GM19023 (cell line): ENCODE measurements around the gene PAFAH1B1.
A peak's percentile ranks its signal among the peaks of the same experiment; 100 is the strongest.
"Not testable (repeated sequence)": the region's sequence is repeated elsewhere in the genome, so short reads cannot be mapped to it uniquely, and the experiment has no call there.

Source experiments
- ATAC-seq: cut with Tn5 transposase; IDR thresholded peaks from one replicate; pipeline ENCODE4 v1.9.1; 2021; ENCODE audit warnings: mild to moderate bottlenecking, moderate library complexity; ENCODE audit not compliant: unreplicated experiment

The PAFAH1B1 gene

DNA sequence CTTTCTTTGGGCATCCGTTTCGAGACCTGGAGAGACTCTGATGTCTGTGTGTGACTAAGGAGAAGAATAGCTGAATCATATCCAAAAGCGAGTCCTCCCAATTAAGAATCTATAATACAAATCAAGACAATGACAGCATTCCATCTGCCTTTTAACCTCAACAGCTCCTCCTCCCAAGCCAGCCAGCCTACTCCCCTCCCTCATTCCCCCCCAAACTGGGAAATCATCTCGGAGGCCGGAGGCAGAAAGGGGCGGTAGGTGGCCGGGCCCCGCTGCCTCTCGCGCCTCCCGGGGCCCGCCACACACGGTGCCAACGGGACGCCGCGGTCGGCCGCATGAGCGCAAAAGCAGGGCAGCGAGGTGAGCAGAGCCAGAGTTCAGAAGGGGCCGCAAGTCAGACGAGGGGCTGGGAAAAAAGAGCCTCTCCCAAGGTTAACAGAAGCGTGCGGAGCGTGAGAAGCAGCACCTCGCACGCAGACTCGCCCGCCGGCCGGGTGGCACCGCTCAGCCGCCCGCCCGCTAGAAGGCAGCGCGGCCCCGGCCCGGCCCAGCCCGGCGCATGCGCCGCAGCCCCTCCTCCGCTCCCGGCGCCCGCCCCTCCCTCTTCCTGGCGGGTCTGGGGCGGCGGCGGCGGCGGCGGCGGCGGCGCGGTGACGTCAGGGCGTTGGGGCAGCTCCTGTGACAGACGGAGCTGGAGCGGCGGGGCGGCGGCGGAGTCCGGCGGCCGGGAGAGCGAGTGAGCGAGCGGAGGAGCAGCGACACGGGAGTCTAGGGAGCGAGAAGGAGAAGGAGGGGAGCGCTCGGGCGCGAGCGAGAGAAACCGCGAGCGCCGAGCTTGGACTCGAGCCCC lies at the start of gene PAFAH1B1:
Gene PAFAH1B1 (plus strand): TSS at position 684 of the 850 bp plus-strand sequence. CDS start 44,635 bp downstream, outside the sequence.
- ATAC-seq: peak; percentile 81

DNA sequence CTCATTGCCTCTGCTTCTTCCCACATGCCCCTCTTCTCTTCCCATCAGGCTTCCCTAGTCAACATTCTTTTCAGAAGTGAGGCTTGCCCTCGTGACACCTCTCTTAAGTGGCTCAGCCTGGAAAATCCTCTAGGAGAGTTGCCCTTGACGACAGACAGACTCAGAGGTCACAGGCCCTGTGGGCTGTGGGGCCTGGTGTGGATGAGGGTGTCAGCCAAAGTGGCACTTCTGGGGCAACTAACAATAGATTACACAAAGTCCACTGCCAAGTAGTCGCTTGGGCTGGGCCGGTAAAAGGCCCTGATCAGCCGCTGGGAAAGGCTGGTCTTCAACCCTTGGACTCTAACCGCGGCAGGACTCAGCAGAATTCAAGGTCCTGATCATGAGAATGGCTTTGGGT lies 48.1 kb upstream of the PAFAH1B1 start:
- ATAC-seq: no peak

DNA sequence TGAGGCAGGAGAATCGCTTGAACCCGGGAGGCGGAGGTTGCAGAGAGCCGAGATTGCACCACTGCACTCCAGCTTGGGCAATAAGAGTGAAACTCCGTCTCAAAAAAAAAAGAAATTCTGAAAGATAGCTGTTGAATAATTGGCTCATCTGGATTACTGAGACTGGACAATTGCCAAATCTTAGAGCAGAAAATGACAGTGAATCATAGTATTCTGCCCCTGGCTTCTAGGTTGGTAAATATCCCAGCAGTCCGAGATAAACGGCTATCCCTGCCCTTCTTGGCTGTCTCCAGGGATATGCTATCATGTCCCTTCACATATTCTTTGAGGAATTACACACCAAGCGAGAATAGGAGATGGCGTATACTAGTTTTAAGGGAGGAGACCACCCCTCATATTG lies 46.3 kb upstream of the PAFAH1B1 start:
- no peak for ATAC-seq

DNA sequence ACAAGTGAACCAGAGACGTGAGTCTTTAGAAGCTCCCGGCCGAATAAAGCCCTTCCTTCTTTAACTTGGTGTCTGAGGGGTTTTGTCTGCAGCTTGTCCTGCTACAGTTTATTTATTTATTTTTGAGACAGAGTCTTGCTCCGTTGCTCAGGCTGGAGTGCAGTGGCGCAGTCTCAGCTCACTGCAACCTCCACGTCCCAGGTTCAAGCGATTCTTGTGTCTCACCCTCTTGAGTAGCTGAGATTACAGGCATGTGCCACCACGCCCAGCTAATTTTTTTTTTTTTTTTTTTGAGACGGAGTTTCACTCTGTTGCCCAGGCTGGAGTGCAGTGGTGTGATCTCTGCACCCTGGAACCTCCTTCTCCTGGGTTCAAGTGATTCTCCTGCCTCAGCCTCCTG lies 45.4 kb upstream of the PAFAH1B1 start:
- not testable (repeated sequence) for ATAC-seq

DNA sequence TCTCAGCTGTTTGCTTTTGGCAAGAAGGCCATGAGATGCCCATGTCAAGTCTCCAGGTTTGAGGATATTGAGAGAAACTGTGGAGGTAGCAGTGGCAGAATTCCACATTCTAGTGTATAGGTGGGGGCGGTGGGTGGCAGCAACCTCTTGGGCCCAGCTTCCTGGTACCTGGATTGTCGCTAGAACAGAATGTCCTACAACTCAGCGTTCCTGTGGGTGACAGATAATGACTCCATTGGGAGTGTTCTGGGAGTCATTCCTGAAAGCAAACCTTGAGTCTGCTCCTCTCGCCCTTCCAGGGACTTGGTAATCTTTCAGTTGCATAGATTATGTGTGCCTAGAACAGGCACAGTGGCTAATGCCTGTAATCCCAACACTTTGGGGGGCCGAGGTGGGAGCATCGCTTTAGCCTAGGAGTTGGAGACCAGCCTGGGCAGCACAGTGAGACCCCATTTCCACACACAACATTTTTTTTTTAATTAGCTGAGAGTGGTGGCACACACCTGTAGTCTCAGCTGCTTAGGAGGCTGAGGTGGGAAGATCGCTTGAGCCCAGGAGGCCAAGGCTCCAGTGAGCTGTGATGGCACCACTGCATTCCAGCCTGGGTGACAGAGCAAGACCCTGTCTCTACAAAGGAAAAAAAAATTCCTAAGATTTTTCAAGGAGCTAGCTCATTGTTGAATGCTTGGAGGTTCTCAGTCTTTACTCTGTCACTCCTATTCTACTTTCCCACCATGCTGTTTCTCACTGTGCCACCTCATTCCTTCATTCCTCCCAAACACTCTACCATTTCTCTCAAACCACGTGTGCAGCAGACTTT lies 43.9 kb upstream of the PAFAH1B1 start:
- ATAC-seq: no peak

DNA sequence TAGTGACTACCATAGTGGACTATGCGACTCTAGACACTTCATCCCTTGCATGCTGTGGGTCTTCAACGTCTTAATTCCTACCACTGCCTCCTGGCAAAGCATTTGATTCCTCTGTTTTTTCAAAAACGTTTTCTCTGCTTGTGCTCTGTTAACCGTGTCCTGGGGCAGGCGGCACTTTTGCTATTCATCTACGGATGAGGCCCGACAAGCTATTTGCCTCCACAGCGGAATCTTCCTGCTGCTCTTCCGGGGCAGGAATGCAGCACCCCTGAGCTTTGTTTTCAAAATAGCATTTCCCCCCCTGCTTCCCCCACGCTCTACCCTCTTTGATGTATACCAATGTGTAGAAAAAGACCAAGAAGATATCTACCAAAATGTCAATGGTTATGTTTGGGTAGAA lies 42.0 kb upstream of the PAFAH1B1 start:
- ATAC-seq: no peak

DNA sequence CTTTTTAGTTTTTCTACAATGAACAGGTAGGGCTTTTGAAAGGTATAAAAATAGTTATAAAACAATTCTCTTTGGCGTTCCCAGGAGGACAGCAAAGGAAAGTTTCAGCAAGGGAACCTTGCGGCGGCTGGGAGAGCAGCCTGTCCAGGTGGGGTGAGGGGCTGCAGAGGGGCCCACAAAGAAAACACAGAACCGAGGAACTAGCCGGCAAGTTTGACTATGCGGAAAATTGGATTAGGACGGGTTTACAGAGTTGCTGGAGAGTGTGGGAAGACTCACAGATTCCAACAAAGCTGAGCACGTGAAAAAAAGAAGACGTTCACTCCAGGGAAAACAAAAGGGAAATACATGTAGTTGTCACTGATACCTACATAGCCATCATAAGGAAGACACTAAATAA lies 41.5 kb upstream of the PAFAH1B1 start:
- ATAC-seq: no peak

DNA sequence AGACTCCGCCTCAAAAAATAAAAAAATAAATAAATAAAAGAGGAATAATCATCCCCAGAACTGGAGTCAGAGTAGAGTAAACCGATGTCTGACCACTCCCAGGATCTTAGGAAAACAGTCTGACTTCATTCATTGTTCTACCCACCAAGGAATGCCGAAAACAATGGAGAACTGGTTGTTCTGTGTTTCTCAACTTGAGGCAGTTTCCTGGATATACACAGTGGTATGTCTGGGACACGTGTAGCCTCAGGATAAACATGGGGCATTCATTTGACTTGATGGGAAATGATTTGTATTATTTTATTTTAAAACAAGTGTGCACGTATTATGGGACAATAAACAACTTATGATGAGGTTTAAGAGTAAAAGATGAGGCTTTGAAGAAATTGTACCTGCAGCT lies 32.8 kb upstream of the PAFAH1B1 start:
- ATAC-seq: no peak

DNA sequence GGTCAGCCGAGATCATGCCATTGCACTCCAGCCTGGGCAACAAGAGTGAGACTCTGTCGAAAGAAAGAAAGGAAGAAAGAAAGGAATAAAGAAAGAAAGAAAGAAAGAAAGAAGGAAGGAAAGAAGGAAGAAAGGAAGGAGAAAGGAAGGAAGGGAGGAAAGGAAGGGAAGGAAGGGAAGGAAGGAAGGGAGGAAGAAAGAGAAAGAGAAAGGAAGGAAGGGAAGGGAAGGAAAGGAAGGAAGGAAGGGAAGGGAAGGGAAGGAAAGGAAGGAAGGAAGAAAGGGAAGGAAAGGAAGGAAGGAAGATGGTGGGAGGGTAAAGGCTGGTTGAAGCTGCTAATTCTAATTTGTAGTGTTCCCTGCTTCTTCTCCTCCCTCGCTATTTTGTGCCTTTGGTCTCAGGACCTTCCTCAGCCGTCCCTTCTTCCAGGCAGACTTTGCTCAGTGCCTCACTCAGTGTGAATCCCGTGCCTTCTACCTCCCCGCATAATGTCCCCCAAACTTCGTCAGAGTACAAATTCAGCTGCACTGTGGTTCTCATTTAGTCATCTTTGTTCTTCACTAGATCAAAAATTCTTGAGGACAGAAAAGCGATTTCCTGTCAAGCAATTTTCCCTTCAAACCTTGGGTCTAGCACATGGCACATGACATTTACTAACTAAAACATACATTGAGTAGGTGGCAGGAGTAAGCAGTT lies 31.1 kb upstream of the PAFAH1B1 start:
- ATAC-seq: no peak

DNA sequence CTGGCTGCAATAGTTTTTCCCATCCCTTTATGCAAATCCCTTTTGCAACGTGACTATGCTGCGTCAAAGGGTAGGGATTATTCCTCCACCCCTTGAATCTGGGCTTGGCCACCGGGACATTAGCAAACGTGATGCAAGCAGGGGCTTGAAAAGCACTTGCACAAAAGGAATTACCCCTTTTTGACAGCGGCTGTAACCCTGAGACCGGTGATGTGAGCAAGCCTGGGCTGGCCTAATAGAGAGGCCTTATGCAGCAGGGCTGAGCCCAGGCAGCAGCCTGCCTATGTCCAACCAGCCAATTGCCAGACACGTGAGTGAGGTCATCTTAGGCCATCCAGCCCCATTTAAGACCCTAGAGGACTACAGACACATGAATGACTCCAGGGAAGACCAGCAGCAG lies 30.4 kb upstream of the PAFAH1B1 start:
- no peak for ATAC-seq

DNA sequence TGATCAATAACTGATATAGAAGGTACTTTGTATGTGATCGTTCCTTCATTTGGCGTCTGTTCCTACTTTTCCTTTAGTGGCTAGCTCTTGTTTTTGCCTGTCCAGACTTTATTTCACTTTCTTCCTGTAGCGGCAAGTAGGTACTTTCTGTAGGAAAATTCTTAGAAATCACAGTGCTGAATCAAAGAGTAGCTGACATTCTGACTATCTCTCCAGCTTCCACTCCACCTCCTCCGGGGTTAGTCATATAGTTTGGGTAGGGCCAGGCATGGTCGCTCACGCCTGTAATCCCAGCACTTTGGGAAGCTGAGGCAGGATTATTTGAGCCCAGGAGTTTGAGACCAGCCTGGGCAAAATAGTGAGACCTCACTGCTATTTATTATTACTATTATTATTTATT lies 29.9 kb upstream of the PAFAH1B1 start:
- ATAC-seq: no peak

DNA sequence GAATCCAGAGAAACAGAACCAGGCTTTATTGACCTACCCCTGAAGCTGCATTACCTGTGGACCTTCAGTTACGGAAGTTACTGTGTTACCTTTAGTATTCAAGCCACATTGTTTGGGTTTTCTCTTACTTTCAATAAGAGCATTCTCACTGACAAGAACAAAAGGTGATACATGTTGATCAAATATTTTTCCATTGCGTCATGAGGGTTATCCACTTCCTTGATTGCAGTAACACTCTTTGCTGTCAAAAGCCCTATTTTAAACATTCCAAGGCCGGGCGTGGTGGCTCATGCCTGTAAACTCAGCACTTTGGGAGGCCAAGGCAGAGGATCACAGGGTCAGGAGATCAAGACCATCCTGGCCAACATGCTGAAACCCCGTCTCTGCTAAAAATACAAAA lies 28.6 kb upstream of the PAFAH1B1 start:
- ATAC-seq: no peak

DNA sequence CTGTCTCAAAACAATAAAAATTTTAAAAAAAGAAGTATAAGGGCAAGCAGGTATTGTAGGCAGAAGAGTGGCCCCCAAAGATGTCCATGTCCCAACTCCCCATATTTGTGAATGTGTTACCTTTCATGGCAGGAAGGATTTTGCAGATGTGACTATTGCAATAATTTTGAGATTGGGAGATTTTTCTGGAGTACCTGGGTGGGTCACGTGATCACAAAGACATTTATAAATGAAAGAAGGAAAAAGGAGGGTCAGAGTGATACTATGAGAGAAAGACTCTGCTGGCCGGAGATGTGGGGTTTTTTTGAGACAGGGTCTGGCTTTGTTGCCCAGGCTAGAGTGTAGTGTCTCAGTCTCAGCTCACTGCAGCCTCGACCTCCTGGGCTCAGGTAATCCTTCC lies 27.4 kb upstream of the PAFAH1B1 start:
- no peak for ATAC-seq

DNA sequence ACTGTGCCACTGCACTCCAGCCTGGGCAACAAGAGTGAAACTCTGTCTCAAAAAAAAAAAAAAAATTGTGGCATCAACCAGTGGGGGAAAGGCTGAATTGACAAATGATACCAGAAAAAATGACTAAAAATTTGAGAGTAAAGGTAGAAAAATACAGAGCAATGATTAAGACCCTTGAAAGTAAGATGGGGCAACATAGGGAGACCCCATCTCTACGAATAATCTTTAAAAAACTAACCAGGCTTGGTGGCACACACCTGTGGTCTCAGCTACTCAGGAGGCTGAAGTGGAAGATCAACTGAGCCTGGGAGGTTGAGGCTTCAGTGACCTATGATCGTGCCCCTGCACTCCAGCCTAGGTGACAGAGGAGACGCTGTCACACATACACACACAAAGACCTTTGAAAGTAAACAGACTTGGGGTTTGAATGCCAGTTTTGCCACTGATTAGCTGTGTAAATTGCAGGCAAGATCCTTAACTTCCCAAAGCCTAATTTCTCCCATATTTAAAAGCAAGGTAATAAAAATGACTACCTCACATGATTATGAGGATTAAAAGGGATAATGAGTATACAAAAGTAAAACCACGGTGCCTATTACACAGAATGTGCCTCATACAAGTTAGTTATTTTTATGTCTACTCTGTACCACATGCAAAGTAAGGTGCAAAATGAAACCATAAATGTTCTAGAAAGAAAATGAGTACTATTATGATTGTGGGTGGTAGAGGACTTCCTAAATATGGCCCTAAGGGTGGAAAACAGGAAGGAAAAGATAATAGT lies 21.7 kb upstream of the PAFAH1B1 start:
- peak; percentile 73 for ATAC-seq

DNA sequence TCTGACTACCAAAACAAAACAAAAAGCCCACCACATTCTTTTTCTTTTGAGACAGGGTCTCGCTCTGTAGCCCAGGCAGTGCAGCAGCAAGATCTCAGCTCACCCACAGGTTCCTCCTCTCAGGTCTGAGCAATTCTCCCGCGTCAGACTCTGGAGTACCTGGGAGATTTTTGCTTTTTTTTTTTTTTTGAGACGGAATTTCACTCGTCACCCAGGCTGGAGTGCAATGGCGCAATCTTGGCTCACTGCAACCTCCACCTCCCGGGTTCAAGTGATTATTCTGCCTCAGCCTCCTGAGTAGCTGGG lies 21.2 kb upstream of the PAFAH1B1 start:
- not testable (repeated sequence) for ATAC-seq

DNA sequence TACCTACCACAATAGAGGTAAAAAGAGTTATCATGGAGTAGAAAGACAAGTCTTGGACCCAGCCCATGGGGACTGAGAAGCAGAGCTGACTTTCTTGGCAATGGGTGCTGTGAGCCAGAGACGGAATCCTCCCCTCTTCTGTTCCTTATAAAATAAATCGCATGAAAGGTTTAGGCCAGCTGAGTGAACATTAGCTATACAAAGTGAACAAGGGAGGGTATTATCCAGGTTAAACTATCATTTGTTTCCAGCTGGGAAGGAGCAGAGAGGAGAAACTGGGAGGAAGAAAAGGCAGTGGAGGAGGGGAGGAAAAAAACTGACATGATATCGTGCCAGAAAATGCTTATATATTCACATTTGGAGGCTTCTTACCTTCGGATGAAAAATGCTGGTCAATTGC lies 13.3 kb upstream of the PAFAH1B1 start:
- no peak for ATAC-seq

DNA sequence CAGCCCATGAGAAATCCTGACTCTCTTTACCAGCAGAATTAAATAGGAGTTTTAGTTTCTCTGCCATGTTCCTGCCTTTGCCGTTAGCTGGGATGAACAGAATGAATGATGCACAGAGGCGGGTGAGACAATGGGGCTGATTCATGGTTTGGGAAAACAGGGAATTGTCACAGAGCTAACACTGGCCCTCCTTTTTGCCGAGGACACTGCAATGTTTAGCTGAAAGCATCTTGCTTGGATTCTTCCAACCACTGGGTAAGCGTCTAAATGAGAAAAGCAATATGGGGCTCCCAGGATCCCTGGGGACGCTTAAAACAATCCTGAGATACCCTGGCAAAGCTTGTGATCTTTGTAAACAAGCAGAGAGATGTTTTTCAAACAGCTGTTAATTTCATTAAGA lies 12.8 kb upstream of the PAFAH1B1 start:
- ATAC-seq: no peak

DNA sequence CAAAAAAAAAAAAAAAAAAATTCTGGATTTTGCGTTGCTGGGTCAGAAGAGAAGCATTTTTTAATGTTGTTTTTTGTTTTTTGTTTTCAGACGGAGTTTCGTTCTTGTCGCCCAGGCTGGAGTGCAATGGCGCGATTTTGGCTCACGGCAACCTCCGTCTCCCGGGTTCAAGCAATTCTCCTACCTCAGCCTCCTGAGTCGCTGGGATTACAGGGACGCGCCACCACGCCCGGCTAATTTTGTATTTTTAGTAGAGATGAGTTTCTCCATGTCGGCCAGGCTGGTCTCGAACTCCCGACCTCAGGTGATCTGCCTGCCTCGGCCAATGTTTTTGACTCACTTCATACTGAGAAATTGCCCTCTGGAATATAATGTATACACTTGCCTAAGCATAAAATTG lies 11.0 kb upstream of the PAFAH1B1 start:
- no peak for ATAC-seq

DNA sequence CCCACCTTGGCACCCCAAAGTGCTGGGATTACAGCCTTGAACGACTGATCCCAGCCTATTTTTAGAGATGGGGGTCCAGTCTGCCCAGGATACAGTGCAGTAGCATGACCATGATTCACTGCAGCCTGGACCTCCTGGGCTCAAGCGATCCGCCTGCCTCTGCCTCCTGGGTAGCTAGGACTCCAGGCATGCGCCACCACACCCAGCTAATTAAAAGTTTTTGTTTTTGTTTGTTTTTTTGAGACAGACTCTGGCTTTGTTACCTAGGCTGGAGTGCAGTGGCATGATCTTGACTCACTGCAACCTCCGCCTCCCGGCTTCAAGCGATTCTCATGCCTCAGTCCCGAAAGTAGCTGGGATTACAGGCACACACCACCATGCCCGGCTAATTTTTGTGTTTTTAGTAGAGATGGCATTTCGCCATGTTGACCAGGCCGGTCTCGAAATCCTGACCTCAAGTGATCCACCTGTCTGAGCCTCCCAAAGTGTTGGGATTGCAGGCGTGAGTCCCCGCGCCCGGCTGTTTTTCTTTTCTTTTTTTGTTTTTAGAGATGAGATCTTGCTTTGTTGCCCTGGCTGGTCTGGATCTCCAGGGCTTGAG lies 2.3 kb upstream of the PAFAH1B1 start:
- ATAC-seq: no peak
